HG03442 (cell line): ENCODE results near the gene USH1G.
"Not testable (repeated sequence)": the region's sequence is repeated elsewhere in the genome, so short reads cannot be mapped to it uniquely, and the experiment has no call there.

Experiments used
- ATAC-seq: cut with Tn5 transposase; IDR thresholded peaks from one replicate; pipeline ENCODE4 v1.9.1; 2021; ENCODE audit warnings: mild to moderate bottlenecking, moderate library complexity; ENCODE audit not compliant: unreplicated experiment

USH1G gene

DNA sequence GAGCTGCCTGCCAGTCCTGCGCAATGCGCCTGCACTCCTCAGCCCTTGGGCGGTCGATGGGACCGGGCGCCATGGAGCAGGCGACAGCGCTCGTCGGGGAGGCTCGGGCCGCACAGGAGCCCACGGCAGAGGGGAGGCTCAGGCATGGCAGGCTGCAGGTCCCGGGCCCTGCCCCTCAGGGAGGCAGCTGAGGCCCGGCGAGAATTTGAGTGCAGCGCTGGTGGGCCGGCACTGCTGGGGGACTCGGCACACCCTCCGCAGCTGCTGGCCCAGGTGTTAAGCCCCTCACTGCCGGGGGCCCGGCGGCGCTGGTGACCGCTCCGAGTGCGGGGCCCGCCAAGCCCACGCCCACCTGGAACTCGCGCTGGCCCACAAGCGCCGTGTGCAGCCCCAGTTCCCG, 16.0 kb downstream of the USH1G start:
- no peak for ATAC-seq

GRCh38 chr17:74906214-74906793, 16.8 kb downstream of the USH1G start:
- not testable (repeated sequence) for ATAC-seq

DNA sequence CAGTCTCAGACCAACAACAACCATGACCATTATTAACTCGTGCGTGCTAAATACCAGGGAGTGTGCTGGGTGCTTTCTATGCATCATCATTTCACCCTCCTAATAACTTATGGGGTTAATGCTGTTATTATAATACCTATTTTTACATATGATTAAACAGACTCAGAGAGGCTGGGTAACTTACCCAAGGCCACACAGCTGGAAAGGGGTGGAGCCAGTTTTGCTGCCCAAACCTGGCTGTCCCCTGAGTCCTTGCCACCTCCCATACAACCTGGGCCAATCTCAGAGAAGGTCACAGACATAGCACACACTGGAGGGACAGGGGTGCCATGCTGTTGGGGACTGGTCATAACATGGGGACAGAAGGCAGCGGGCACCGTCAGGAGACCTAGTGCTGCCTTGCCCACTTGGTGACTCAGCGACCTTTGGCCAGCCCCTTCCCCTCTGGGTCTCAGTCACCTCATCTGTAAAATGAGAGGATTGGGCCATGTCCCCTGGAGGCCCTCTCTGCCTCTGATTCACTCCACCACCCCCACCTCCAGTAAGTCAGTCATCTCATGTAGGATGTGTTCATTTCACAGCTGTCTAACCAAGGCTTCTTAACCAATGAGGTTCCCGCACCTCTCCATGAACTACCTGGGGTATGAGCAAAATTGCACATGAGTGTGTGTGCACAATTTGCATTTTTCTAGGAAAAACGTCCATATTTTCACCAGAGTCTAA, 18.2 kb downstream of the USH1G start:
- no peak for ATAC-seq

DNA sequence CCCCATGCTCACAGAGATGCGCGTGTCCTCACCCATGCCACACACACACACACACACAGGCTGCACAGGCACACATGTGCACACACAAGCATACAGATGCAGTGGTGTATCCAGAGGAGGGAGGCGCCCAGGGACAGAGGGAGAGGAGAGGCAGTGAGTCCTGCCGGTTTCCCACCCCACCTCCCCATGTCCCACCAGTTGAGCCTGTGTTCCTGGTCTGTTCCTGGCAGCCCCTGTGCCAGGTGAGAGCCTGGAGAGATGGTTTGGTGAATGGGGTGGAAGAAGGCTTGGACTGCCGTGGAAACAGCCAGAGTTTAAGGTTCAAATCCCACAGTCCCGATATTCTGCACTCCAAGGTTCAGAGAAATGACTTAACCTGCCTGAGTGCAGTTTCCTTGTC, 19.4 kb downstream of the USH1G start:
- ATAC-seq = no peak

DNA sequence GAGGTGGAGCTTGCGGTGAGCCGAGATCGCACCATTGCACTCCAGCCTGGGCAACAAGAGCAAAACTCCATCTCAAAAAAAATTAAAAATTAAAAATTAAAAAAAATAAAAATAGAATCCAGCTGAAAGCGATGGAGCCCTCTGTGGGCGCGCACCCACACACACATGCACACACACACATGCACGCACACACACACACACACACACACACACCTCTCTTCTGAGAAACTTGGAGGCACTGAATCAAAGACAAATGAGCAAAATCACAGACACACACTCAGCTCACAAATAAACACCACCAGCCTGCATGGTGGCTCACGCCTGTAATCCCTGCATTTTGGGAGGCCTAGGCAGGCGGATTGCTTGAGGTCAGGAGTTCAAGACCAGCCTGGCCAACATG, 20.0 kb downstream of the USH1G start:
- no peak for ATAC-seq

- ATAC-seq = no peak
These were observed 21.5 kb downstream of the USH1G start for GRCh38 chr17:74901353-74902135.

DNA sequence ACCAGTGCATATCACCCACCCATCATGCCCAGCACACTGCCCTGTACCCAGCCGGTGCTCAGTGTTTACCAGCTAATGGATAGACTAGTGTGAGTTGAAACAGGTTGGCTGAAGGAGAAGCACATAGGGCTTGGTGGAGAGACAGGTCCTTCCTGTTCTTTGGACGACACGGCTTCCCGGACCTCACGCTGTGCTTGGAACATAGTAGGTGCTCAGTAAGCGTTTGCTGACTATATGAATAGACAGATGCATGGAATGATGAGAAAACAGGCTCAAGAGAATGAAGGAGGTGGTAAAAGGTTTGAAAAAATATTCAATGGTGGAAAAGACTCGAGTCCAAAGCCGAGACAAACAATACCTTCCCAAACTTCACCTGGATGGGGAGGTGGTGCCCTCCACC, 22.8 kb downstream of the USH1G start:
- no peak for ATAC-seq

DNA sequence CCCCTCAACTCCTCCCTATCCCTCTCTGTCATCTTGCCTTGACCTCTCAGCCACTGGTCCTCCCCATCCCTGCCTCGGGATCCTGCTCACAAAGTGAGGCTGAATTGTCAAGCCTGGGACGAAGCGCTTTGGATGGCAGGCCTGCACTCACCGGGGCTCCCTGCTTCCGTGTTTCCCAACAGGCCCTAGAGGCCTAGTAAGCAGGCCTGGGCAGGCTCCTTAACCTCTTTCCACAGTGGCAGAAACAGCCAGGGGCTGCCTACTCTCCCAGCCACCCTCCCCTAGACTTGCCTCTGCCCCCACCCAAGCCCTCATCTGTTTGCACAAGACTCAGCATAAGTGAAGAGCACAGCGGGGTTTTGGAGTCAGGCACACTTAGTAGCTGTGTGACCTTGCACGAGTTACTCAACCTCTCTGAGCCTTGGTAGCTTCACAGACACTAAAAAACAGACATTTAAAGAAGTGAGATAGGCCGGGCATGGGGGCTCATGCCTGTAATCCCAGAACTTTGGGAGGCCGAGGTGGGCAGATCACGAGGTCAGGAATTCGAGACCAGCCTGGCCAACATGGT, 24.6 kb downstream of the USH1G start:
- no peak for ATAC-seq

DNA sequence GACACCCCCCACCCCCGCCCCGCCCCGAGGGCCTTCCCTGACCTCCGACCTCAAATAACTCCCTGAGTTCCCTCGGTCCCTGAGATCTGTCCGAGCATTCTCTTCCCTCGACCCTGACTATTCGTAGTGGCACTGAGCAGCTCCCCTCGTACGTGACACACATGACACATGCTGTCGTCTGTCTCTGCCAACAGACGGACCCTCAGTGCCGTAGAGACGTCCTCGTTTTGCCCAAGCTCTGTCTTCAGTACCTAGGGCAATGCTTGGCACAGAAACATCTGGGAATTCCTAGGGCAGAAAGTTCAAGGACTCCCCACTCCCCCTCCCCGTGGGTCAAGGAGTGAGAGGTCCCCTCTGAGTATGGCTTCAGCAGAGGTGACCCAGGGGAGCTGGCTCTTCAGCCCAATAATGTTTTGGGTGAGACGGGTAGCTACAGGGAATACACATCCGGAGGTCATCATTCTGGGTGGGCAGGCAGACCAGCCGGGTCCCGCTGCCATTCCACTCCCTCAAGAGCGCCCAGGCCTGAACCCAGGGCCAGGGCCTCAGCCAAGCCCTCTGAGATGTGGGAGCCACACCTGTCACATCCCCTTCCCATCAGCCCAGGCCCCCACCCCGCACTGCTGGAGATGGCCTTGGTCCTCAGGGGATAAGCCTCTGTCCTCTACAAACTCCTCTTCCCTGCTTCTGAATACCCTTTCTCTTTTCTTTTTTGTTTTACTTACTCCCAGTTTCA, 29.0 kb downstream of the USH1G start:
- no peak for ATAC-seq

DNA sequence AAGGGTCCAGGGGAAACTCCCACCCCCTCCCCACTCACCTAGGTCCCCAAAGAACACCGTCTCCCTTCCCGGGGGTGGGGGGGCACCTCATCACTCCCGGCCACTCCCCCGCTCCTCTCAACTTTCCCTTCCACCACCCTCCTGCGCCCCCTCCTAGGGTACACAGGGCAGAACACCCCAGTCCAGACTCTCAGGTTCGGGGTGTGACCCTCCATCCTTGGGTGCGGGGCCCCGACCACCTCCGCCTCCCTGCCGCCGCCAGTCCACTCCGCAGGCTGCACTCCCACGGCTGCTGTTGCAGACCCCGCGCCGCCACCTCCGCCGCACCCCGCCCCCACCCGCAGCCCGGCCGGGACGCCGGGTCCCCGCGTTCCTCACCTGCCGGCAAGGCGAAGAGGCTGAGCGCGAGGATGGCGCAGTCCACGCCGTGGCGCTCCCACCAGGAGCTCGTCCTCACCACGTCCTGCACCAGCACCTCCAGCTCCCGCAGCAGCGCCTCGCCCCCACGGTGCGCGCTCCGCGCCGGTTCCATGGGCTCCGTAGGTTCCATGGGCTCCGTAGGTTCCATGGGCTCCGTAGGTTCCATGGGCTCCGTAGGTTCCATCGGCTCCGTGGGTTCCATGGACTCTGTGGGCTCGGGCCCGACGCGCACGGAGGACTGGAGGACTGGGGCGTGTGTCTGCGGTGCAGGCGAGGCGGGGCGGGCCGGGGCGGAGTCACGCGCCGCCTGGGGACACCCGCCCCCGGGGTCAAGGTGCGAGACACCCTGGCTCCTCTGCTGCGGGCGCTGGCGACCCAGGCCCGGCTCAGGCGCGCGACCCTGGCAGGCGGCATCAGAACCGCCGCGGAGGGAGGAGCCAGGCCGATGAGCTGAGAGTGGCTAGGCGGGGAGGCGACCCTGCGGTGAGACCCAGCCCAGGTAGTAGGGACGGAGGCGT, 29.8 kb downstream of the USH1G start, which contains the start of gene FADS6:
TSS of gene FADS6 (minus strand) at position 660 of the 938 bp plus-strand sequence. CDS start at position 622, 38 bp downstream.
- ATAC-seq = no peak

DNA sequence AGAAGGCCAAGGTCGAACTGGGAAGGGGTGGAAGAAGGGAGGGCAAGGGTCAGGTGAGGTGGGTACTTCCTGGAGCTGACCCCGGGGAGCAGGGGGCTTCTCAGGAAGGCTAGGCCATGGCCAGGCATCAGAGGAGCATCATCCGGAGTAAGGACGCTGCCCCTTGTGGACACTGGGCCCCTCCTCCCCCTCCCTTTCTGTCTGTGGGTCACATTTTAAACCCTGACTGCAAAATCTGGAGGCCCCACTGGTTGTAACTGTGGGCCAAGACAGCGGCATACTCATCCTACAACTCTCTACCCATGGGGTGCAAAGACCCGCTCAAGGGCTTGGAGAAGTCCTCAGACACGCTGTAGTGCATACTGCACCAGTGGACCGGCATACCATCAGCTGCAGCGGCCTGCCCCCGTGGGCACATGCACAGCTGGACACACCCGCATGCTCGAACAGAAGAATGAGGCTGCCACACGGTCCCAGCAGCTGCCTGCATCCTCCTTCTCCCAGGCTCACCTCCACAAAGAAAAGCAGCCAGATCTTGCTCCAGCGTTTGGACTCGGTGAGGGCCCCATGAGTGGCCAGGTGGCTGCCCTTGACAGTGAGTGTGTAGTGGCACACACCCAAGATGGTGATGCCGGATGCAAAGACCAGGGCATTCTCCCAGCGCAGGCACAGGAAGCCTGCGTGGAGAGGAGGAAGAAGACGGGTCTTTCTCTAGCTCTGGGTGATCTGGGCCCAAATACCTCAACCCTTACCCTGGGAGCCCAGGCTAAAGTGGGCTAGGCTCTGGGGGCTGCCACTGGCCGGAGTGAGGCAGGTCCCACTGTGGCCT, 30.8 kb downstream of the USH1G start:
- no peak for ATAC-seq

DNA sequence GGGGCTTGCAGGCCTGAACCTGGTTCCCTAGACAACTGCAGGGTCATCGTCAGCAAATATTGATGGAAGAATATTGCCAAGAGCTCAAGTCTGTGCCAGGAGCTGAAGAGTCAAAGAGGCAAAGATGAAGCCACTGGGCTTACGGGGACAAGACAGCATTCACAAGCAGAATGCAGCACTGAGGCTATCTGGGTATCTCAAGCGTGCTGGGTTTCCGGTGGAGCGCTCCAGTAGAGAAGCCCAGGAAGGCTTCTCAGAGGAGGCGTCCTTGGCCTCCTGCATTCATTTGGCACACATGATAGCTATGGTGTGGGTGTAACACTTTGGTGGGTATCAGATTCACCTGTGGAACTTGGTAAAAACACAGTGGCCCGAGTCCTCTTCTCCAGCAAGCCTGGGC, 32.5 kb downstream of the USH1G start:
- ATAC-seq = no peak

GRCh38 chr17:74888469-74888868, 34.6 kb downstream of the USH1G start:
- no peak for ATAC-seq

GRCh38 chr17:74883241-74883745, 39.8 kb downstream of the USH1G start:
- no peak for ATAC-seq

GRCh38 chr17:74882517-74883240, 40.4 kb downstream of the USH1G start:
- ATAC-seq = no peak

DNA sequence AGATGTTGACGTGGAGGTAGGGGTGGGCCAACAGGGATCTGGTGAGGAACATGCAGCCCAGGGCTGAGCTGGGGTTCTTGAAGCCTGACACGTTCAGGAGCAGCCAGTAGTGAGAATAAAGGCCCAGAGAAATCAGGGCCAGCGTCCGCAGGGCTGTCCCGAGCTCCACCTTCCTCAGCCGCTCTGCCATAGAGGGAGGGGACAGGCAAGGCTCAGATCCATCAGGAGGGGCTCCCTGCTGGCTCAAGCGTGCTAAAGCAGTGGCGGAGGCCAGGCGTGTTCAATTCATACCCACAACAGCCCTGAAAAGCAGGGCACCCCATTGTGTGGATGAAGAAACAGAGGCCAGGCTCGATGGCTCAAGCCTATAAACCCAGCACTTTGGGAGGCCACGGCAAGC, 42.0 kb downstream of the USH1G start:
- no peak for ATAC-seq

GRCh38 chr17:74879308-74879707, 43.7 kb downstream of the USH1G start:
- ATAC-seq = no peak

- ATAC-seq = no peak
These were observed 44.4 kb downstream of the USH1G start for GRCh38 chr17:74878658-74879057.
